ENCODE data around the gene SLC24A2.

Gene SLC24A2

DNA sequence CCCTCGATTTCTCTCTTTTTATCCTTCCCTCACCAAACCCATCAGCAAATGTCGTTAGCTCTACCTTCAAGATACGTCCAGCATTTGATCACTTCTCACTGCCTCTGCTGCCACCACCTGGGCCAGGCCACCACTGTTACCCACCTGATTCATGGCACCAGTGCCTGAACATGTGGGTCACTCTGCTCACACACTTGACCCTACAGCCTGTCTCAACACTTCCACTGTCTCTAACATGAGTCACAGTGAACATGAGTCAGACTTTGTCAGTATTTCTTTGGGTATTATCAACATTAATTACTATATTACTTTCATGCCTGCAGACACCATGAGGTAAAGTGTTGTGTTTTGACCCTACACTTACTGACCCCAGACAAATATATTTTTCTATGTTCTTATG, 19.6 kb downstream of the SLC24A2 start:
- CTCF ChIA-PET = no interaction called here
- no peak overlapping the region for H3K27ac ChIP-seq
- peak; percentile 63 for DNase-seq (ENCODE audit: low spot score)
- POLR2A ChIA-PET (ENCODE audit: low non-redundant PET) = no interaction called here
- TF ChIP-seq CTCF (conservative IDR thresholded peaks at IDR 0.05; ENCODE audit: low read depth) = no peak

DNA sequence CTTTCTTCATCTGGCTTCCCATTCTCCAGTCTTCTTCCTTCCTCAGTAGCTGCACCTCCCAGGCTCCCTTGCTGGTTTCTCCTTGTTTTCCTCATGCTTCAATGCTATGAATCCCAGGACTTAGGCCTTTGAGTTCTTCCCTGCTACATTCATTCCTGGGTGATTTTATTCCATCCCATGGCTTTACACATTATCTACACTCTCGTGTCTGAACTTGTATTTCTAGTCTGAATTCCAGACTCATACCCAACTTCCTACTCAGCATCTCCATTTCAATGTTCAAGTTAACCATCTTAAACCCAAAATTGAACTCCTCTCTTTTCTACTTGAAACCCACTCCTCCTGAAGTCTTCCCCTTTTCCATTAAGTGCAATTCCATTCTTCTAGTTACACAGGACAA, 20.0 kb downstream of the SLC24A2 start:
- ChIA-PET POLR2A (ENCODE audit: low non-redundant PET) (no interaction called here), CTCF (no interaction called here)
- no peak overlapping the region for H3K27ac ChIP-seq
- peak; percentile 41 for DNase-seq (ENCODE audit: low spot score)
- no peak for TF ChIP-seq CTCF (conservative IDR thresholded peaks at IDR 0.05; ENCODE audit: low read depth)

GRCh38 chr9:19759066-19759465, 29.8 kb downstream of the SLC24A2 start:
- no peak for TF ChIP-seq CTCF (conservative IDR thresholded peaks at IDR 0.05; ENCODE audit: low read depth)
- ChIA-PET CTCF (no interaction called here), POLR2A (ENCODE audit: low non-redundant PET) (no interaction called here)
- DNase-seq (ENCODE audit: low spot score) = no peak
- H3K27ac ChIP-seq = no peak overlapping the region

GRCh38 chr9:19757745-19758144, 31.1 kb downstream of the SLC24A2 start:
- ChIA-PET CTCF (interaction anchor here (0.6 kb wide), 1 partner anchor 1437 kb away, joined by 3 read pairs; no protein-coding TSS in a partner anchor), POLR2A (ENCODE audit: low non-redundant PET) (no interaction called here)
- no peak for TF ChIP-seq CTCF (conservative IDR thresholded peaks at IDR 0.05; ENCODE audit: low read depth)
- no peak for DNase-seq (ENCODE audit: low spot score)
- no peak overlapping the region for H3K27ac ChIP-seq

DNA sequence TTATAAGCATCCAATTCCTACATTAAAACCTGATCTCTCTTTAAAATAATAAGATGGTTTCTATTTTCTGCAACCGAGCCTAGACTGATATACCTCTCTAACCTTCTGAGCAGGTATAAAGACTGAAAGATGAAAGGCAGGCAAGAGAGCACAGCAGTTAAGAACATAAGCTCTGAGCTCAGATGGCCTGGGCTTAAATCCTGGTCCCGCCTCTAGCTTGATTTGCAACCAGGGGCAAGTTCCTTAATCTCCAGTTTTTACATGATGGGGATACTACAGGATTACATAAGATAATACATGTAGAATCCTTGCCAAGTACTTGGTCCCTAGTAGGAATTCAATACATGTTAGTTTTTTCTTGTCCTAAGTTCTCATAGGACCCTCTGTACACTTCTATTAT, 33.9 kb downstream of the SLC24A2 start:
- H3K27ac ChIP-seq = no peak overlapping the region
- DNase-seq (ENCODE audit: low spot score) = no peak
- ChIA-PET CTCF (interaction anchor here (0.7 kb wide), 1 partner anchor 27 kb away, joined by 3 read pairs; no protein-coding TSS in a partner anchor), POLR2A (ENCODE audit: low non-redundant PET) (no interaction called here)
- no peak for TF ChIP-seq CTCF (conservative IDR thresholded peaks at IDR 0.05; ENCODE audit: low read depth)

DNA sequence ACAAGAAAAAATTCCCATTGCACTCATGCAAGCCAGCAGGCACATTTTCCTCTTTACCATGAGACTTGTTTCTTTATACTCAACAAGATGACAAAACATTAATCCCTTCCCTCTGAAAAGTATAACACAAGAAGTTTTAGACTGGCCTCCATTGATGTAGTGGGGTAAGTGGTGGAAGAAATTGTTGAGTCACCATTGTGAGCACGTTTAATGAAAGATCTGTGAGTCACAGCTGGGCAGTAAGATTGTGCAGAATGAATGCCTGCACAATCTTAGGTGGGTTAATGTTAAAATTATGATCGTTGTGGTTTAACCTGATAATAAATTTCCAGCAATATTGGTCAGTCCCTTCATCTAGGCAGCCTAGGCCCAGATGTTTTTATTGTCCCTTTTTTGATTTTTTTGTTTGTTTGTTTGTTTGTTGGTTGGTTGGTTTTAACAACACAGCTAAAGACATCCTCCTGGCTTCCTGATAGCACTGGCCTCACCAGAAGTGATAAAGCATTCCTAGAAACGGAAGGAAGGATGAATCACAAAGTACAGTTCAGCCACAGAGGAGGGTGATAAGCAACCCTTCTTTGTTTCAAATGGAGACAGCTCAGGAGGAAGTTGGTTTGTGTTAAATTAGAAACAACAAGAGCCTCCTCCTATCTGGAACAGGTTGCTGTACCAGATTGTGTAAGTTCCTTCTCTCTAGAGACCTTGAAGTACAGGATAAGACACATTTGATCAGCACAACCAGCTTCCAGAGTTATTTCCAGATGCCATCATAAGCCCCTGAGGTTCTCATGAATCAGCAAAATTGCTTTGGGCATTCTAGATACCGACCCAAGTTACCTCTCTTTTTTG, 40.3 kb downstream of the SLC24A2 start:
- CTCF ChIA-PET = no interaction called here
- TF ChIP-seq CTCF (conservative IDR thresholded peaks at IDR 0.05; ENCODE audit: low read depth) = no peak
- POLR2A ChIA-PET (ENCODE audit: low non-redundant PET) = no interaction called here
- no peak overlapping the region for H3K27ac ChIP-seq
- DNase-seq (ENCODE audit: low spot score) = peak; percentile 15
